Tibial nerve (tissue), 3 donors: Measurements from ENCODE around the gene VEGFB.

Experiments used
- EP300 ChIP-seq, 2 donors: sonication (generic); formaldehyde crosslinking; IDR thresholded peaks; one replicate each; pipeline ENCODE4 v1.6.1; 2017; ENCODE audit warnings: antibody characterized with exemption in 2 of 2, mild to moderate bottlenecking in 1 of 2
- POLR2A ChIP-seq, 2 donors: fragments of 450-650 bp; IDR thresholded peaks; one replicate each; pipeline ENCODE4 v1.6.1; 2017; ENCODE audit warnings: antibody characterized with exemption in 2 of 2, mild to moderate bottlenecking in 2 of 2, moderate library complexity in 2 of 2

GRCh38 chr11:64264371-64264852 is 30.0 kb downstream of the VEGFB start:
- TF ChIP-seq EP300 (IDR thresholded peaks at IDR 0.05): no peak
- TF ChIP-seq POLR2A (IDR thresholded peaks at IDR 0.05): no peak
